Measurements from ENCODE around the gene PDZD2. TPM values are rescaled to one million over a fixed set of nuclear protein-coding genes. Genes with fewer than 3 reads are reported as not detected.

The PDZD2 gene
- total RNA-seq, 4 donors from 2014 or later: 13.7 to 26.7 (median 24.1) TPM

DNA sequence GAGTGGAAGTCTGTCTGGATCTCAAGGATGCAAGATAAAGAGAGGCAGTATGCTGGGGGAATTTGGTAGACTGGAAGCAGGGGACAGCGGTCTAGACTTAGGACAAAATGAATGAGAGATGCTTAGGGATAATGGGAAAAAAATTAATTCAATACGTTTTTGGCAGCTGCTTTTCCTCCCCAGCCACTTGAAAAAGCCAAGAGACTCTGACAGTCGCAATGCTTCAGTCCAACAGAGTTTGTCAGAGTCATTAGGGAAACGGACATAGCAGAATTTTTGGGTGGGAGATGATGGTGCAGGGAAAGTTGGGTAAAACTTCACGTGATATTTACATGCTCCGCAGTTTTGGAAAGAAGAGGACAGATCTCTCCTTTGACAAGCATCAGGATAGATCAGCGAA, 405.5 kb downstream of the PDZD2 start:
- Histone ChIP-seq H3K36me3 (peaks cover 0 to 32% (median 0%) of the 10 kb centered on the region in 3 donors), H3K9me3 (peaks cover 0 to 15% (median 0%) of the 10 kb centered on the region in 3 donors), H3K4me3 (no peak overlapping the region), H3K27me3 (no peaks in the 10 kb centered on the region), H3K4me1 (peaks cover 0 to 40% (median 3%) of the 10 kb centered on the region in 3 donors), H3K27ac (no peak overlapping the region)
- no peak for TF ChIP-seq POLR2A (IDR thresholded peaks at IDR 0.05)
- TF ChIP-seq, protein P1, sequence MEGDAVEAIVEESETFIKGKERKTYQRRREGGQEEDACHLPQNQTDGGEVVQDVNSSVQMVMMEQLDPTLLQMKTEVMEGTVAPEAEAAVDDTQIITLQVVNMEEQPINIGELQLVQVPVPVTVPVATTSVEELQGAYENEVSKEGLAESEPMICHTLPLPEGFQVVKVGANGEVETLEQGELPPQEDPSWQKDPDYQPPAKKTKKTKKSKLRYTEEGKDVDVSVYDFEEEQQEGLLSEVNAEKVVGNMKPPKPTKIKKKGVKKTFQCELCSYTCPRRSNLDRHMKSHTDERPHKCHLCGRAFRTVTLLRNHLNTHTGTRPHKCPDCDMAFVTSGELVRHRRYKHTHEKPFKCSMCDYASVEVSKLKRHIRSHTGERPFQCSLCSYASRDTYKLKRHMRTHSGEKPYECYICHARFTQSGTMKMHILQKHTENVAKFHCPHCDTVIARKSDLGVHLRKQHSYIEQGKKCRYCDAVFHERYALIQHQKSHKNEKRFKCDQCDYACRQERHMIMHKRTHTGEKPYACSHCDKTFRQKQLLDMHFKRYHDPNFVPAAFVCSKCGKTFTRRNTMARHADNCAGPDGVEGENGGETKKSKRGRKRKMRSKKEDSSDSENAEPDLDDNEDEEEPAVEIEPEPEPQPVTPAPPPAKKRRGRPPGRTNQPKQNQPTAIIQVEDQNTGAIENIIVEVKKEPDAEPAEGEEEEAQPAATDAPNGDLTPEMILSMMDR (IDR thresholded peaks at IDR 0.05): no peak
- 45% methylated on average over 7 of the region's 7 CpGs for WGBS, 2 donors
- intact Hi-C loops (cut with DNase I): no loop called here
- DNase-seq: no peak

DNA sequence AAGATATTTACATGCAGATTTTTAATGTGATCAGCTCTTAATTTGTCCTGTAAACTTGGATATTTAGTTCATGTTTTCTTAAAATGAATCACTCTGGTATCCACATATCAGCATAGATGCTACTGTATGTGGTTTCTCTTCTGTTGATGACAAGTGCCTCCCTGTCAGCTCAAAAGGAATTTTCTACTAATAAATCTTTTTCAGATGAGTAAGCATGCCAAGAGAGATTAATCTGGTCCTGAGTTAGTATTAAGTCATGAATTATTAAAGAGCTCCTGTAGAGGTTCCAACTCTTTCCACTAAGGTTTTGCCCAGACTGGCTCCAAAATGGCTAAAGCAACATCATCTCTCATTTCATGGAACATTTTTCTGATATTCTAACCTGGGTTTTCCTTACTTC, 406.0 kb downstream of the PDZD2 start:
- intact Hi-C loops (cut with DNase I): no loop called here
- Histone ChIP-seq H3K9me3 (peaks cover 0 to 12% (median 0%) of the 10 kb centered on the region in 3 donors), H3K27me3 (no peaks in the 10 kb centered on the region), H3K4me1 (peaks cover 0 to 40% (median 3%) of the 10 kb centered on the region in 3 donors), H3K4me3 (no peak overlapping the region), H3K27ac (no peak overlapping the region), H3K36me3 (peaks cover 0 to 32% (median 0%) of the 10 kb centered on the region in 3 donors)
- DNase-seq: no peak
- TF ChIP-seq, protein P1 (IDR thresholded peaks at IDR 0.05): no peak
- TF ChIP-seq POLR2A (IDR thresholded peaks at IDR 0.05): no peak

DNA sequence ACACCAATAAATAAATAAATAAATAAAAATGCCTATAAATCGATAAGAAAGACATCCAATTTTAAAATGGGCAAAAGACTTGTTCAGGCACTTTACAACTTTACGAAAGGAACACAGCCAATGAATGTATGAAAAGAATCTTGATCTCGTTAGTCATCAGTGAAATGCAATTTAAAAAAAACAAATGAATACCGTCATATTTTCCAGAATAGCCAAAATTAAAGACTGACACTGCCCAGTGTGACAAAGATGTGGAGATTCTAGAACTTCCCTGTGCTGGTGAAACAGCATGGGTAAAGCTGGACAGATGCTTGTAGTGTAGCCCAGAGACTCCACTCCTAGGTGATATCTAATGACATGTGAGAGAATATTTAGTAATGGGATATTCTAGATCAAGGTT, 408.1 kb downstream of the PDZD2 start:
- H3K4me1 ChIP-seq: peaks cover 0 to 35% (median 3%) of the 10 kb centered on the region in 3 donors
- H3K27me3 ChIP-seq: no peaks in the 10 kb centered on the region
- TF ChIP-seq, protein P1 (IDR thresholded peaks at IDR 0.05): no peak
- no peak for TF ChIP-seq POLR2A (IDR thresholded peaks at IDR 0.05)
- DNase-seq: no peak
- 50 to 51% methylated on average over 4 of the region's 4 CpGs for WGBS, 2 donors
- intact Hi-C loops (cut with DNase I): no loop called here
- H3K9me3 ChIP-seq: no peaks in the 10 kb centered on the region
- H3K4me3 ChIP-seq: no peak overlapping the region
- H3K36me3 ChIP-seq: peaks cover 0 to 35% (median 0%) of the 10 kb centered on the region in 3 donors
- no peak overlapping the region for H3K27ac ChIP-seq

DNA sequence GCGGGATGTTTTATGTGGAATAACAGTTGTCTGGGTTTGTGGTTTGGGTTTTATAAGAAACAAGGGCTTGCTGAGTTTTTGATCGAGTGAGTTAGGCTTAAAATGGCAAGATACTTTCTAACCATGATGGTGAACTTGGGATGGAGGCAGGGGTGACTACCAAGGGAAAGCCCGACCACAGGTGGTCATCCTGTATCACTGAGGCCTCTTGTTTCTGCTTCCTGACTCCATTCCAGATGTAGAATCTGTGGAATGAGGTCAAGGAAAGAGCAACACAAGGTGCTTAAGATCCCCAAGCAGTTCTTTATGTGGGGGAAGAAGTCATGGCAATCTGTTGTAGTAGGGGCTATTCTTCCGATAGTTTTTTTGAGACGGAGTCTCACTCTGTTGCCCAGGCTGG, 412.9 kb downstream of the PDZD2 start:
- Histone ChIP-seq H3K4me1 (peaks cover 0 to 8% (median 4%) of the 10 kb centered on the region in 3 donors), H3K9me3 (no peaks in the 10 kb centered on the region), H3K27me3 (no peaks in the 10 kb centered on the region), H3K27ac (no peak overlapping the region), H3K4me3 (no peak overlapping the region), H3K36me3 (peaks cover 0 to 54% (median 0%) of the 10 kb centered on the region in 3 donors)
- intact Hi-C loops (cut with DNase I): no loop called here
- no peak for TF ChIP-seq POLR2A (IDR thresholded peaks at IDR 0.05)
- TF ChIP-seq, protein P1 (IDR thresholded peaks at IDR 0.05): no peak
- 93 to 95% methylated on average over 5 of the region's 5 CpGs for WGBS, 2 donors
- DNase-seq: no peak

DNA sequence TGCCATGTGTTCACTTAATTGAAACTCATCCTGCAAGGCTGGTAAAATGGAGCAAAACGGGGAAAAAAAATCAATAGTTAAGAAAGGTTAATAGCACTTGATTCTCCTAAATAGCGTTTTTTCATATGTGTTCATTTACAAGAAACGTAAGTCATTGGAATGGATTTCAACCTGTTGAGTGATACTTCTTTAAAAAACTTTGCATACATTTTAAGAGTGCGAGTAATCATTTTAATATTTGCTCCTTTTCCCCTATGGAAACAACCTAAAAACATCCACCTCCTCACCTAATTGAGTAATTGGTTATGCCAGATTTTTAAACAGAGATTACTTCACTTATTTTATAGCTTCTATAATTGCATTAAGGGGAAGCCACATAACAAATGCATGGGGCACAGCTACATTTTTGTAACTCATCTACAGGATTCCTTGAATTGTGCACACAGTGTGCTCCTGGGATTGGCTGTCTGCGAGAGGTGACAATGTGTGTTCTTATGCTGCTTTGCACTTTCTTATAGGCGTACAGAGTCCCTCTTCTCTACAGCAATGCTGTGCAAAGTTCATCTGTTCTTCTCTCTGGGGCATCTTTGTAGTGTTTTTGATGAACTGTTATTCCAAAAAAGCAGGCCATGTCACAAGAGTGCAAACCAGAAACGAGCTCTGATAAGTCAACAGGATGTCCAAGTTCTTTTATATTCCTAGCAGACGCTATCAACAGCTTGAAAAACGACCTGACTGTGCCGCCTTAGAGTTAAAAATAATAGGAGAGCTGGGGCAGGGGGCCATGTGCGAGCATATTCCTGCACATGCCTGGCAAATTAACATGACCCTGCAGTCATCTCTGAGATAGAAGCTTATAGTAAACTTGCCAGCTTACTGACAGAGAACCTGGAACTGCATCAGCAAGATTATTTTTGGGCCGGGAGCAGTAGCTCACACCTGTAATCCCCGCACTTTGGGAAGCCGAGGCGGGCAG, 417.2 kb downstream of the PDZD2 start:
- peaks cover 5 to 42% (median 12%) of the 10 kb centered on the region in 3 donors for H3K4me1 ChIP-seq
- 65 to 79% methylated on average over 11 to 15 of the region's 15 CpGs for WGBS, 2 donors
- H3K9me3 ChIP-seq: no peaks in the 10 kb centered on the region
- no peak for DNase-seq
- TF ChIP-seq, protein P1 (IDR thresholded peaks at IDR 0.05): no peak
- TF ChIP-seq POLR2A (IDR thresholded peaks at IDR 0.05): no peak
- H3K36me3 ChIP-seq: peaks cover 0 to 31% (median 0%) of the 10 kb centered on the region in 3 donors
- intact Hi-C loops (cut with DNase I): no loop called here
- H3K4me3 ChIP-seq: no peak overlapping the region
- H3K27ac ChIP-seq: peak overlapping the region in 3 of 4 donors; percentile 64 to 78 (median 74)
- H3K27me3 ChIP-seq: no peaks in the 10 kb centered on the region
